Prostate gland (tissue), 2 donors: ENCODE measurements around the gene MYO5C. TPM values are rescaled to one million over a fixed set of nuclear protein-coding genes. Genes with fewer than 3 reads are reported as not detected.

Experiments
- DNase-seq: peaks from one replicate; pipeline ENCODE4 v3.0.0-alpha.2; 2019; ENCODE audit warnings: low spot score
- H3K27ac ChIP-seq, 2 donors: fragments of 200-600 bp; sonication (generic); 2 replicates each; pipeline ENCODE4 v1.5.1; 2017 to 2019
- H3K27me3 ChIP-seq: fragments of 200-600 bp; sonication (generic); replicated peaks from 2 replicates; pipeline ENCODE4 v1.5.1; 2019; ENCODE audit not compliant: insufficient read depth
- H3K36me3 ChIP-seq, 2 donors: fragments of 200-600 bp; sonication (generic); 1 replicate in 1 of 2; 2 replicates in 1 of 2; pipeline versions ENCODE4 v1.5.1 to v1.8.1; 2017 to 2019
- H3K4me1 ChIP-seq: fragments of 200-600 bp; sonication (generic); replicated peaks from 2 replicates; pipeline ENCODE4 v1.5.1; 2019
- H3K4me3 ChIP-seq, 2 donors: fragments of 200-600 bp; sonication (generic); 2 replicates each; pipeline ENCODE4 v1.5.1; 2017 to 2019
- H3K9me3 ChIP-seq: fragments of 200-600 bp; sonication (generic); 2 replicates; pipeline ENCODE4 v1.5.1; 2017
- CTCF ChIP-seq, 4 experiments: fragments of 200-600 bp in 2 of 4; fragments of 450-650 bp in 2 of 4; sonication (generic) in 2 of 4; IDR thresholded peaks; 1 replicate in 3 of 4; 2 replicates in 1 of 4; pipeline ENCODE4 v1.5.1; 2016 to 2019; ENCODE audit warnings: antibody characterized with exemption in 4 of 4, mild to moderate bottlenecking in 2 of 4, moderate library complexity in 2 of 4
- POLR2A ChIP-seq: fragments of 450-650 bp; IDR thresholded peaks from one replicate; pipeline ENCODE4 v1.6.1; 2016; ENCODE audit warnings: antibody characterized with exemption, mild to moderate bottlenecking
- POLR2AphosphoS5 ChIP-seq: sonication (generic); formaldehyde crosslinking; IDR thresholded peaks from one replicate; pipeline ENCODE4 v1.6.1; 2017; ENCODE audit warnings: antibody characterized with exemption
- WGBS: methylation state at CpG from one replicate; pipeline ENCODE4 v1.1.5; 2018; 5-methylcytosine and 5-hydroxymethylcytosine counted together
- intact Hi-C: fragments of 100-400 bp; cut with DNase I; formaldehyde crosslinking; loops from one replicate; pipeline ENCODE4 v1.14.2; 2022
- total RNA-seq, 2 donors: library from RNA; depleted of rRNA; stranded (reverse); fragments of >200 nt; gene quantifications; one replicate each; pipeline ENCODE4 v1.1.0, GENCODE V29; 2016

MYO5C gene
- total RNA-seq, 2 donors from 2014 or later: 53.5 to 59.9 TPM

- WGBS: 39% methylated on average over 5 of the region's 5 CpGs
- H3K9me3 ChIP-seq: no peaks in the 10 kb centered on the region
- no peaks in the 10 kb centered on the region for H3K36me3 ChIP-seq
- H3K27me3 ChIP-seq: no peaks in the 10 kb centered on the region
- intact Hi-C loops: no loop called here
- no peak overlapping the region for H3K27ac ChIP-seq
- H3K4me3 ChIP-seq: no peak overlapping the region
- DNase-seq: no peak
- H3K4me1 ChIP-seq: no peaks in the 10 kb centered on the region
- no peak for TF ChIP-seq POLR2AphosphoS5
- no peak for TF ChIP-seq POLR2A
- no peak for TF ChIP-seq CTCF (IDR thresholded peaks at IDR 0.05)
Observed at GRCh38 chr15:52184721-52185120, 110.9 kb downstream of the MYO5C start.

- no peak for DNase-seq
- TF ChIP-seq POLR2AphosphoS5 (no peak), CTCF (IDR thresholded peaks at IDR 0.05) (peak in 2 of 4 experiments; percentile 35 to 43)
- intact Hi-C loops: no loop called here
- 53% methylated on average over 2 of the region's 2 CpGs for WGBS
- no peaks in the 10 kb centered on the region for H3K27me3 ChIP-seq
- H3K36me3 ChIP-seq: no peaks in the 10 kb centered on the region
- no peak overlapping the region for H3K4me3 ChIP-seq
- H3K27ac ChIP-seq: no peak overlapping the region
- no peaks in the 10 kb centered on the region for H3K4me1 ChIP-seq
- no peaks in the 10 kb centered on the region for H3K9me3 ChIP-seq
Observed at GRCh38 chr15:52183562-52184173, 111.9 kb downstream of the MYO5C start.

- 97% methylated on average over 6 of the region's 6 CpGs for WGBS
- Histone ChIP-seq H3K4me1 (peaks cover 2% of the 10 kb centered on the region), H3K27ac (no peak overlapping the region), H3K27me3 (no peaks in the 10 kb centered on the region), H3K36me3 (no peaks in the 10 kb centered on the region), H3K4me3 (no peak overlapping the region), H3K9me3 (no peaks in the 10 kb centered on the region)
- no peak for TF ChIP-seq POLR2A
- intact Hi-C loops: no loop called here
- no peak for DNase-seq
Observed at GRCh38 chr15:52181938-52182780, 113.4 kb downstream of the MYO5C start.

GRCh38 chr15:52180851-52181450, 114.7 kb downstream of the MYO5C start:
- peak overlapping the region; percentile 87 to 96 for H3K27ac ChIP-seq

More at GRCh38 chr15:52180851-52181450, 114.7 kb downstream of the MYO5C start:
- Histone ChIP-seq H3K36me3 (no peaks in the 10 kb centered on the region), H3K4me1 (peaks cover 2% of the 10 kb centered on the region), H3K27me3 (no peaks in the 10 kb centered on the region), H3K4me3 (peak overlapping the region in 1 of 2 donors; percentile 95), H3K9me3 (no peaks in the 10 kb centered on the region)
- intact Hi-C loops: no loop called here
- no peak for TF ChIP-seq CTCF (IDR thresholded peaks at IDR 0.05)
- no peak for DNase-seq
- 84% methylated on average over 10 of the region's 10 CpGs for WGBS
